ENCODE measurements around the gene NBEAL2.

DNA sequence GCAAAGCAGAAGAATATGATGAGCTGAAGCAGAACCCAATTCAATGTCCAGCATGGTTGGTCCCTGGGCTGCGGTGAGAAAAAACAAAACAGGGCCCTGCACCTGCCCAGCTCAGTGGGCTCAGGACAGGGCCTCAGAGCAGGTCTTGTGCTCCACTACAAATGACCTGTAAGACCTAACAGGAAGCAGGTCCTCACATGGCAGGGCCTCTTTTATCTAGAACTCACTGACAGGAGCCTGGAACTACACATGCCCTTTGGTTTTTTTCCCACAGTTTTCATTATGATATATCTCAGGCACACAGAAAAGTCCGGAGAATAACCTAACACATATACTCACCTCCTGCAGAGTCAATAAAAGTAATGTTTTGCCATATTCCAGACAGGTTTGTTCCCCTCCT lies 41.3 kb upstream of the NBEAL2 start:
- TF ChIP-seq, protein P1, sequence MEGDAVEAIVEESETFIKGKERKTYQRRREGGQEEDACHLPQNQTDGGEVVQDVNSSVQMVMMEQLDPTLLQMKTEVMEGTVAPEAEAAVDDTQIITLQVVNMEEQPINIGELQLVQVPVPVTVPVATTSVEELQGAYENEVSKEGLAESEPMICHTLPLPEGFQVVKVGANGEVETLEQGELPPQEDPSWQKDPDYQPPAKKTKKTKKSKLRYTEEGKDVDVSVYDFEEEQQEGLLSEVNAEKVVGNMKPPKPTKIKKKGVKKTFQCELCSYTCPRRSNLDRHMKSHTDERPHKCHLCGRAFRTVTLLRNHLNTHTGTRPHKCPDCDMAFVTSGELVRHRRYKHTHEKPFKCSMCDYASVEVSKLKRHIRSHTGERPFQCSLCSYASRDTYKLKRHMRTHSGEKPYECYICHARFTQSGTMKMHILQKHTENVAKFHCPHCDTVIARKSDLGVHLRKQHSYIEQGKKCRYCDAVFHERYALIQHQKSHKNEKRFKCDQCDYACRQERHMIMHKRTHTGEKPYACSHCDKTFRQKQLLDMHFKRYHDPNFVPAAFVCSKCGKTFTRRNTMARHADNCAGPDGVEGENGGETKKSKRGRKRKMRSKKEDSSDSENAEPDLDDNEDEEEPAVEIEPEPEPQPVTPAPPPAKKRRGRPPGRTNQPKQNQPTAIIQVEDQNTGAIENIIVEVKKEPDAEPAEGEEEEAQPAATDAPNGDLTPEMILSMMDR (IDR thresholded peaks at IDR 0.05) = no peak
- TF ChIP-seq POLR2A (IDR thresholded peaks at IDR 0.05) = no peak
